HG02798 (cell line): ENCODE data around the gene LHX6.

Experiments
- ATAC-seq: cut with Tn5 transposase; IDR thresholded peaks from one replicate; pipeline ENCODE4 v1.9.1; 2021; ENCODE audit warnings: mild to moderate bottlenecking; ENCODE audit not compliant: unreplicated experiment, poor library complexity

The LHX6 gene

GRCh38 chr9:122159026-122159924 is 69.5 kb downstream of the LHX6 start, which contains the start of the genes MORN5 and NDUFA8:
MORN5 (plus strand) TSS chr9:122159908; CDS start chr9:122159973, 65 bp downstream.
NDUFA8 (minus strand) TSS chr9:122159779; CDS start chr9:122159677, 102 bp downstream.
- ATAC-seq = peak; percentile 96

- peak; percentile 41 for ATAC-seq
Observed at GRCh38 chr9:122158202-122158601, 70.6 kb downstream of the LHX6 start.

GRCh38 chr9:122155796-122156195 is 73.0 kb downstream of the LHX6 start:
- no peak for ATAC-seq
